HepG2 (cell line): ENCODE data around the gene SH3PXD2A. TPM values are rescaled to one million over a fixed set of nuclear protein-coding genes. Genes with fewer than 3 reads are reported as not detected.

Experiments used
- DNMT1 ChIP-seq: sonication (generic); formaldehyde crosslinking; IDR thresholded peaks from 2 replicates; pipeline ENCODE4 v1.5.1; 2020; ENCODE audit warnings: mild to moderate bottlenecking, missing genetic modification reagents
- GATAD2A ChIP-seq: IDR thresholded peaks from 2 replicates; pipeline ENCODE4 v1.6.1; 2016
- HNRNPL ChIP-seq: fragments of 200-400 bp; formaldehyde crosslinking; IDR thresholded peaks from 2 replicates; pipeline ENCODE4 v1.6.1; 2017; ENCODE audit warnings: mild to moderate bottlenecking, low read depth, low read length
- HOXA3 ChIP-seq: sonication (generic); formaldehyde crosslinking; IDR thresholded peaks from 2 replicates; pipeline ENCODE4 v1.5.0; 2020; ENCODE audit warnings: missing genetic modification reagents
- JUND ChIP-seq: sonication (generic); formaldehyde crosslinking; IDR thresholded peaks from 2 replicates; pipeline ENCODE4 v1.8.0; 2022; ENCODE audit warnings: mild to moderate bottlenecking, missing genetic modification reagents
- KDM1A ChIP-seq: IDR thresholded peaks from 2 replicates; pipeline ENCODE4 v1.6.1; 2016; ENCODE audit warnings: missing compliant biosample characterization
- MAX ChIP-seq: IDR thresholded peaks from 2 replicates; pipeline ENCODE4 v1.6.1; 2012; ENCODE audit warnings: inconsistent platforms
- MBD4 ChIP-seq: IDR thresholded peaks from 2 replicates; pipeline ENCODE4 v1.6.1; 2012; ENCODE audit warnings: low read length, inconsistent platforms, borderline replicate concordance
- NONO ChIP-seq, 2 experiments: fragments of 450-650 bp in 1 of 2; sonication (generic) in 1 of 2; formaldehyde crosslinking in 1 of 2; IDR thresholded peaks in 1 of 2; conservative IDR thresholded peaks in 1 of 2; 2 replicates each; pipeline versions ENCODE4 v1.6.1 to v1.8.0; 2017 to 2022; ENCODE audit warnings: mild to moderate bottlenecking in 1 of 2, missing genetic modification reagents in 1 of 2, moderate library complexity in 1 of 2
- RORA ChIP-seq: sonication (generic); formaldehyde crosslinking; IDR thresholded peaks from 2 replicates; pipeline ENCODE4 v1.5.0; 2020; ENCODE audit warnings: mild to moderate bottlenecking, missing genetic modification reagents, moderate library complexity
- RXRB ChIP-seq: IDR thresholded peaks from 2 replicates; pipeline ENCODE4 v1.6.1; 2016; ENCODE audit warnings: borderline replicate concordance, missing genetic modification reagents, missing compliant biosample characterization
- TEAD3 ChIP-seq: optimal IDR thresholded peaks from 2 replicates; pipeline ENCODE3; 2016; ENCODE audit warnings: borderline replicate concordance
- ZNF772 ChIP-seq: sonication (generic); formaldehyde crosslinking; IDR thresholded peaks from 2 replicates; pipeline ENCODE4 v1.5.0; 2020; ENCODE audit warnings: mild to moderate bottlenecking, missing genetic modification reagents
- ZSCAN9 ChIP-seq: IDR thresholded peaks from 2 replicates; pipeline ENCODE4 v1.6.1; 2016; ENCODE audit warnings: borderline replicate concordance
- polyA plus RNA-seq, 8 experiments: library from polyadenylated mRNA; depleted of rRNA in 3 of 8; stranded (reverse) in 7 of 8; unstranded in 1 of 8; fragments of >200 nt; fragmentation: Illumina TruSeq in 4 of 8; extraction: Trizol in 4 of 8; gene quantifications; 2 replicates each; pipeline versions ENCODE4 v1.2.1 to v1.2.3, GENCODE V29; 2011 to 2016; ENCODE audit warnings: low read depth in 4 of 8, missing spikeins in 1 of 8, mixed read lengths in 1 of 8; ENCODE audit not compliant: insufficient read depth in 1 of 8
- total RNA-seq, 5 experiments: library from RNA; depleted of rRNA; stranded (reverse); fragments of >200 nt; fragmentation: Illumina TruSeq; extraction: Trizol; gene quantifications; 2 replicates each; pipeline ENCODE4 v1.2.3, GENCODE V29; 2016; ENCODE audit warnings: low read depth in 1 of 5
- TF ChIP-seq, protein P1 (sequence below): sonication (generic); formaldehyde crosslinking; IDR thresholded peaks from 2 replicates; pipeline ENCODE4 v1.5.1; 2020; ENCODE audit warnings: mild to moderate bottlenecking, missing genetic modification reagents, borderline replicate concordance
- TF ChIP-seq, protein P2 (sequence below): IDR thresholded peaks from 2 replicates; pipeline ENCODE4 v1.6.1; 2018; ENCODE audit warnings: missing genetic modification reagents, mild to moderate bottlenecking, missing compliant biosample characterization
- TF ChIP-seq, protein P3 (sequence below): sonication (generic); IDR thresholded peaks from 2 replicates; pipeline ENCODE4 v1.6.1; 2016; ENCODE audit warnings: low read depth, borderline replicate concordance
- TF ChIP-seq, protein P4 (sequence below): sonication (generic); formaldehyde crosslinking; IDR thresholded peaks from 2 replicates; pipeline ENCODE4 v1.4.0; 2020; ENCODE audit warnings: missing genetic modification reagents; ENCODE audit errors: not compliant biosample characterization
- TF ChIP-seq, protein P5 (sequence below): sonication (generic); formaldehyde crosslinking; IDR thresholded peaks from 2 replicates; pipeline ENCODE4 v1.5.0; 2020; ENCODE audit warnings: missing genetic modification reagents

The SH3PXD2A gene
- total and polyA plus RNA-seq, 2 of the 13 experiments (the other 11 are each of a cell fraction or from before 2014, with no cell fraction given), result 11.1 to 11.3 TPM

GRCh38 chr10:103645141-103646054 lies 210.0 kb downstream of the SH3PXD2A start (continued):
- TF ChIP-seq, protein P1, sequence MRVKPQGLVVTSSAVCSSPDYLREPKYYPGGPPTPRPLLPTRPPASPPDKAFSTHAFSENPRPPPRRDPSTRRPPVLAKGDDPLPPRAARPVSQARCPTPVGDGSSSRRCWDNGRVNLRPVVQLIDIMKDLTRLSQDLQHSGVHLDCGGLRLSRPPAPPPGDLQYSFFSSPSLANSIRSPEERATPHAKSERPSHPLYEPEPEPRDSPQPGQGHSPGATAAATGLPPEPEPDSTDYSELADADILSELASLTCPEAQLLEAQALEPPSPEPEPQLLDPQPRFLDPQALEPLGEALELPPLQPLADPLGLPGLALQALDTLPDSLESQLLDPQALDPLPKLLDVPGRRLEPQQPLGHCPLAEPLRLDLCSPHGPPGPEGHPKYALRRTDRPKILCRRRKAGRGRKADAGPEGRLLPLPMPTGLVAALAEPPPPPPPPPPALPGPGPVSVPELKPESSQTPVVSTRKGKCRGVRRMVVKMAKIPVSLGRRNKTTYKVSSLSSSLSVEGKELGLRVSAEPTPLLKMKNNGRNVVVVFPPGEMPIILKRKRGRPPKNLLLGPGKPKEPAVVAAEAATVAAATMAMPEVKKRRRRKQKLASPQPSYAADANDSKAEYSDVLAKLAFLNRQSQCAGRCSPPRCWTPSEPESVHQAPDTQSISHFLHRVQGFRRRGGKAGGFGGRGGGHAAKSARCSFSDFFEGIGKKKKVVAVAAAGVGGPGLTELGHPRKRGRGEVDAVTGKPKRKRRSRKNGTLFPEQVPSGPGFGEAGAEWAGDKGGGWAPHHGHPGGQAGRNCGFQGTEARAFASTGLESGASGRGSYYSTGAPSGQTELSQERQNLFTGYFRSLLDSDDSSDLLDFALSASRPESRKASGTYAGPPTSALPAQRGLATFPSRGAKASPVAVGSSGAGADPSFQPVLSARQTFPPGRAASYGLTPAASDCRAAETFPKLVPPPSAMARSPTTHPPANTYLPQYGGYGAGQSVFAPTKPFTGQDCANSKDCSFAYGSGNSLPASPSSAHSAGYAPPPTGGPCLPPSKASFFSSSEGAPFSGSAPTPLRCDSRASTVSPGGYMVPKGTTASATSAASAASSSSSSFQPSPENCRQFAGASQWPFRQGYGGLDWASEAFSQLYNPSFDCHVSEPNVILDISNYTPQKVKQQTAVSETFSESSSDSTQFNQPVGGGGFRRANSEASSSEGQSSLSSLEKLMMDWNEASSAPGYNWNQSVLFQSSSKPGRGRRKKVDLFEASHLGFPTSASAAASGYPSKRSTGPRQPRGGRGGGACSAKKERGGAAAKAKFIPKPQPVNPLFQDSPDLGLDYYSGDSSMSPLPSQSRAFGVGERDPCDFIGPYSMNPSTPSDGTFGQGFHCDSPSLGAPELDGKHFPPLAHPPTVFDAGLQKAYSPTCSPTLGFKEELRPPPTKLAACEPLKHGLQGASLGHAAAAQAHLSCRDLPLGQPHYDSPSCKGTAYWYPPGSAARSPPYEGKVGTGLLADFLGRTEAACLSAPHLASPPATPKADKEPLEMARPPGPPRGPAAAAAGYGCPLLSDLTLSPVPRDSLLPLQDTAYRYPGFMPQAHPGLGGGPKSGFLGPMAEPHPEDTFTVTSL, result no peak
- TF ChIP-seq TEAD3 (CRISPR knock-in tag) (peak; percentile 96), HNRNPL (0 out of 2 replicates have a peak, but pooled peaks have one; percentile 39), HOXA3 (CRISPR knock-in tag) (peak; percentile 77), RORA (CRISPR knock-in tag) (no peak), JUND (CRISPR knock-in tag) (no peak), KDM1A (CRISPR knock-in tag) (no peak), GATAD2A (CRISPR knock-in tag) (peak; percentile 84; the same call in 1 of the 2 replicates), NONO (IDR thresholded peaks at IDR 0.05) (no peak), NONO (CRISPR knock-in tag; conservative IDR thresholded peaks at IDR 0.05) (peak; percentile 61; the same call in 1 of the 2 replicates), ZNF772 (CRISPR knock-in tag) (peak; percentile 50; the same call in 1 of the 2 replicates), MAX (0 out of 2 replicates have a peak, but pooled peaks have one; percentile 25), DNMT1 (CRISPR knock-in tag) (no peak), ZSCAN9 (no peak), MBD4 (no peak), RXRB (CRISPR knock-in tag) (peak; percentile 28; the same call in 1 of the 2 replicates)
- TF ChIP-seq, protein P2, sequence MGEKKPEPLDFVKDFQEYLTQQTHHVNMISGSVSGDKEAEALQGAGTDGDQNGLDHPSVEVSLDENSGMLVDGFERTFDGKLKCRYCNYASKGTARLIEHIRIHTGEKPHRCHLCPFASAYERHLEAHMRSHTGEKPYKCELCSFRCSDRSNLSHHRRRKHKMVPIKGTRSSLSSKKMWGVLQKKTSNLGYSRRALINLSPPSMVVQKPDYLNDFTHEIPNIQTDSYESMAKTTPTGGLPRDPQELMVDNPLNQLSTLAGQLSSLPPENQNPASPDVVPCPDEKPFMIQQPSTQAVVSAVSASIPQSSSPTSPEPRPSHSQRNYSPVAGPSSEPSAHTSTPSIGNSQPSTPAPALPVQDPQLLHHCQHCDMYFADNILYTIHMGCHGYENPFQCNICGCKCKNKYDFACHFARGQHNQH (CRISPR knock-in tag), result no peak
- TF ChIP-seq, protein P3, sequence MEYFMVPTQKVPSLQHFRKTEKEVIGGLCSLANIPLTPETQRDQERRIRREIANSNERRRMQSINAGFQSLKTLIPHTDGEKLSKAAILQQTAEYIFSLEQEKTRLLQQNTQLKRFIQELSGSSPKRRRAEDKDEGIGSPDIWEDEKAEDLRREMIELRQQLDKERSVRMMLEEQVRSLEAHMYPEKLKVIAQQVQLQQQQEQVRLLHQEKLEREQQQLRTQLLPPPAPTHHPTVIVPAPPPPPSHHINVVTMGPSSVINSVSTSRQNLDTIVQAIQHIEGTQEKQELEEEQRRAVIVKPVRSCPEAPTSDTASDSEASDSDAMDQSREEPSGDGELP, result peak; percentile 24; the same call in 1 of the 2 replicates
- TF ChIP-seq, protein P4, sequence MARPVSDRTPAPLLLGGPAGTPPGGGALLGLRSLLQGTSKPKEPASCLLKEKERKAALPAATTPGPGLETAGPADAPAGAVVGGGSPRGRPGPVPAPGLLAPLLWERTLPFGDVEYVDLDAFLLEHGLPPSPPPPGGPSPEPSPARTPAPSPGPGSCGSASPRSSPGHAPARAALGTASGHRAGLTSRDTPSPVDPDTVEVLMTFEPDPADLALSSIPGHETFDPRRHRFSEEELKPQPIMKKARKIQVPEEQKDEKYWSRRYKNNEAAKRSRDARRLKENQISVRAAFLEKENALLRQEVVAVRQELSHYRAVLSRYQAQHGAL (CRISPR knock-in tag), result no peak
- TF ChIP-seq, protein P5, sequence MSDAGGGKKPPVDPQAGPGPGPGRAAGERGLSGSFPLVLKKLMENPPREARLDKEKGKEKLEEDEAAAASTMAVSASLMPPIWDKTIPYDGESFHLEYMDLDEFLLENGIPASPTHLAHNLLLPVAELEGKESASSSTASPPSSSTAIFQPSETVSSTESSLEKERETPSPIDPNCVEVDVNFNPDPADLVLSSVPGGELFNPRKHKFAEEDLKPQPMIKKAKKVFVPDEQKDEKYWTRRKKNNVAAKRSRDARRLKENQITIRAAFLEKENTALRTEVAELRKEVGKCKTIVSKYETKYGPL (CRISPR knock-in tag), result peak; percentile 89; the same call in 1 of the 2 replicates
